CD4-positive, alpha-beta T cell treated with Interleukin-17A for 1 hour (primary cell): ENCODE data around the gene DCDC1.

Experiments used
- DNase-seq: peaks from one replicate; pipeline ENCODE4 v3.0.0-alpha.2; 2020

DCDC1 gene

GRCh38 chr11:30823119-30823518, 546.4 kb downstream of the DCDC1 start:
- no peak for DNase-seq

DNA sequence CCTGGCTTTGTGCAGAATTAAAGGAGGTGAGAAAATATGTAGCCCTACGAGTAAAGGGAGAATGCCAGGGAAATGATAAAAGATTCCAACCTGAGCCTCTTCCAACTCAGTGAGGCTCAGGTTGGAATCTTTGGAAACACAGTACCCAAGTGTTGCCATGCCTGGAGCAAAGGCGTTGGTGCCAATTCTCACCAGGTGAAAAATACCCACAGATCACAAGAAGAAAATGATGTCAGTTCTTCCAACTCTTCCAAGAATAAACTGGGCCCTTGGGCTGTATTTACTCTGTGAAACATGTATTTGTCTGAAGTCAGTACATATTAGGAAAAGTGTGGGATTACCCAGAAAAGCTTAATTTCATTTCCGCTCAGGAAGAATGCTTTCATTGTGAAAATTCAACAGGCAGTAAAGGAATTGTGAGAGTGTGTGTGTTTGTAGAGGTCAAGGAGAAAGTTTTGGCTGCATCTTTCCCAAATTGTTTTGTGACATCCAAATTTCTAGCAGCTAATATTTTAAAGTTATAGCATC, 548.0 kb downstream of the DCDC1 start:
- DNase-seq, result no peak

DNA sequence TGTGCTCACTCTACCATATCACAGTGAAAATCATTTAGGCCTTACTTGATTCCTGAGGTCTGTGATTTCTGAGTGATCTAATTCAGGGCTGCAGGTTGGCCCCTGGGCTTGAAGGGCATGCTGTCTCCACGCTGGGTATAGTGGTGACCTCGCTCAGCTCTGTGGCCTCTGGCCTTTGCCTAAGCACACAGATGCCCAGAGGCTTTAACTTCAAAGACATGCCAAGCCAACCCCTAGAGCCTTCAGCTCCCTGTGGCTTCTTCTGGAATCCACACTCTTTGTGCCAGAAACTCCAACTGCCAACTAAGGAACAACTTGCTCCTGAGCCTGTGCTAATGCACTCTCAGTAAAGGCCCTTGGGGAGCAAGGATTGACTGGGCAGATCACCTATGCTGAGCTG, 550.8 kb downstream of the DCDC1 start:
- DNase-seq, result no peak

DNA sequence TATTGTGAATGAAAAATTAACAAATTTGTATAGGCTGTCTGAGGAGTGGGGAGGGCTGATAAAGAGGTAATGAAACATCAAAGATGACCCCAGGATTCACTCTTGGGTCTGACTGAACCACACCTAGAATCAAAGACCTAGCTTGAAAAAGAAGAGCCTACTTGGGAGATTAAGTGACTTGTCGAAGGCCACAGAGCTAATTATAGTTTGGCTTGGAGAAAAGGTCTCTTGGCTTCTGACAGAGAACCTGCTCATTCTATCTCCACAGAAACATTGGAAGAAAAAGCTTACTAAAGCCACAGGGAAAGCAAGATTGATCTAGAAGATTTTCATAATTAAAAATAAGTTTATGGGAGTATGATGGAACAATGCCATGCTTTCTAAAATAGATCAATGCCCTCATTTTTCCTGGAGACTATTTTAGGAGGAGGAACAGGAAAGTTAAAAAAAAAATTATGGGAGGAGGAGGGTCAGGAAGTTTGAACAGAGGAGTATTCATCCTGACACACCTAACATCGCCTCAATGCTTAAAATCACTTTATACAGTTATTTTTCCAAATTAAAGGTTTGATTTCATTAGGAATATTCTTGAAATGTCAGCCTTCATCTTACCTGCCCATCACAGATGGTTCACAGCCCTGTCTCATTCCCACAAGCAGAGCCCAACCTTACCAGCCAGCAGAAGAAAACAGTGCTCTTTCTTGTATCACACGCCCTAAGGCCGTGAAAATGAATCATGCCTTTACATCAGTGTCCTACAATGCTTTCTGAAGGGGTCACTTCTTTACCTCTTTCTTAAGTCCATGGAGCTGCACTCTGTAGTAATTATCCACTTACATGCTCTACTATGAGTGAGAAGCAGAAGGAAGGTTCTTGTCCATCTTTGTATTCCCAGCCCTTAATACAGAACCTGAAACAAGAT, 552.3 kb downstream of the DCDC1 start:
- DNase-seq, result no peak

GRCh38 chr11:30815619-30816018, 553.9 kb downstream of the DCDC1 start:
- DNase-seq, result no peak

GRCh38 chr11:30814737-30815136, 554.8 kb downstream of the DCDC1 start:
- DNase-seq, result no peak
